HG03460 (cell line): Measurements from ENCODE around the gene EGFR.

Source experiments
- ATAC-seq: cut with Tn5 transposase; IDR thresholded peaks from one replicate; pipeline ENCODE4 v1.9.1; 2021; ENCODE audit not compliant: unreplicated experiment

The EGFR gene

GRCh38 chr7:55080000-55080623, 61.3 kb downstream of the EGFR start:
- no peak for ATAC-seq

- ATAC-seq = no peak
Observed at GRCh38 chr7:55081068-55081467, 62.3 kb downstream of the EGFR start.

GRCh38 chr7:55081472-55082227, 62.8 kb downstream of the EGFR start:
- no peak for ATAC-seq

GRCh38 chr7:55082228-55082603, 63.4 kb downstream of the EGFR start:
- ATAC-seq = no peak

GRCh38 chr7:55083206-55083605, 64.4 kb downstream of the EGFR start:
- ATAC-seq = no peak

- ATAC-seq = no peak
Observed at GRCh38 chr7:55084307-55084706, 65.5 kb downstream of the EGFR start.

- peak; percentile 11 for ATAC-seq
Observed at GRCh38 chr7:55085511-55086412, 66.9 kb downstream of the EGFR start.

GRCh38 chr7:55086413-55087201, 67.8 kb downstream of the EGFR start:
- ATAC-seq = peak; percentile 83

- no peak for ATAC-seq
Observed at GRCh38 chr7:55087521-55087961, 68.7 kb downstream of the EGFR start.

- ATAC-seq = no peak
Observed at GRCh38 chr7:55088107-55088506, 69.3 kb downstream of the EGFR start.

GRCh38 chr7:55088620-55089019, 69.8 kb downstream of the EGFR start:
- no peak for ATAC-seq

GRCh38 chr7:55092186-55092974, 73.6 kb downstream of the EGFR start:
- ATAC-seq = no peak

GRCh38 chr7:55092975-55093373, 74.2 kb downstream of the EGFR start:
- no peak for ATAC-seq

- no peak for ATAC-seq
Observed at GRCh38 chr7:55093674-55094073, 74.9 kb downstream of the EGFR start.

- ATAC-seq = no peak
Observed at GRCh38 chr7:55094092-55094690, 75.4 kb downstream of the EGFR start.

GRCh38 chr7:55095672-55096071, 76.9 kb downstream of the EGFR start:
- no peak for ATAC-seq

- ATAC-seq = no peak
Observed at GRCh38 chr7:55096323-55096722, 77.5 kb downstream of the EGFR start.

GRCh38 chr7:55097100-55097499, 78.3 kb downstream of the EGFR start:
- no peak for ATAC-seq

- no peak for ATAC-seq
Observed at GRCh38 chr7:55099066-55099820, 80.4 kb downstream of the EGFR start.
